Stimulated activated CD4-positive, alpha-beta T cell treated with anti-CD3 and anti-CD28 coated beads, TNF-alpha, amount 100 ng/mL, for 1 hour (primary cell): Measurements from ENCODE around the gene HEATR9.
"Not testable (repeated sequence)": the region's sequence is repeated elsewhere in the genome, so short reads cannot be mapped to it uniquely, and the experiment has no call there.

Experiments
- DNase-seq, 3 donors: peaks; one replicate each; pipeline ENCODE4 v3.0.0-alpha.2; 2020; ENCODE audit warnings: low read depth in 3 of 3, low spot score in 1 of 3

HEATR9 gene

GRCh38 chr17:35868737-35869136 lies at the start of gene HEATR9:
TSS of gene HEATR9 (minus strand) at chr17:35868891. CDS start at chr17:35868742, 149 bp downstream.
- no peak for DNase-seq

GRCh38 chr17:35917519-35918213 lies 49.0 kb upstream of the HEATR9 start:
- DNase-seq, result no peak

GRCh38 chr17:35915153-35915964 lies 46.7 kb upstream of the HEATR9 start:
- no peak for DNase-seq

GRCh38 chr17:35914354-35914753 lies 45.7 kb upstream of the HEATR9 start:
- DNase-seq, result no peak

- no peak for DNase-seq
Measured at GRCh38 chr17:35913609-35914008, 44.9 kb upstream of the HEATR9 start.

GRCh38 chr17:35912942-35913341 lies 44.3 kb upstream of the HEATR9 start:
- no peak for DNase-seq

GRCh38 chr17:35912339-35912912 lies 43.7 kb upstream of the HEATR9 start:
- DNase-seq, result no peak

GRCh38 chr17:35909408-35909807 lies 40.7 kb upstream of the HEATR9 start:
- DNase-seq, result no peak

- no peak for DNase-seq
Measured at GRCh38 chr17:35907691-35908090, 39.0 kb upstream of the HEATR9 start.

GRCh38 chr17:35906926-35907637 lies 38.4 kb upstream of the HEATR9 start:
- DNase-seq, result no peak

GRCh38 chr17:35906191-35906925 lies 37.7 kb upstream of the HEATR9 start:
- DNase-seq, result no peak

- DNase-seq, result no peak
Measured at GRCh38 chr17:35903451-35903850, 34.8 kb upstream of the HEATR9 start.

GRCh38 chr17:35901631-35902175 lies 33.0 kb upstream of the HEATR9 start:
- no peak for DNase-seq

- DNase-seq, result no peak
Measured at GRCh38 chr17:35900708-35901480, 32.2 kb upstream of the HEATR9 start.

GRCh38 chr17:35900280-35900679 lies 31.6 kb upstream of the HEATR9 start:
- DNase-seq, result no peak

- no peak for DNase-seq
Measured at GRCh38 chr17:35898283-35899070, 29.8 kb upstream of the HEATR9 start.

- not testable (repeated sequence) for DNase-seq
Measured at GRCh38 chr17:35897772-35898171, 29.1 kb upstream of the HEATR9 start.

- no peak for DNase-seq
Measured at GRCh38 chr17:35895636-35896587, 27.2 kb upstream of the HEATR9 start.
